Coronary artery (tissue), 2 donors: ENCODE measurements around the gene STH.

ENCODE experiments used
- DNase-seq: peaks from one replicate; pipeline ENCODE4 v3.0.0-alpha.2; 2017; ENCODE audit warnings: low spot score
- H3K27ac ChIP-seq, 2 donors: fragments of 200-600 bp; sonication (generic); one replicate each; pipeline ENCODE4 v1.5.1; 2016 to 2019
- H3K4me3 ChIP-seq: fragments of 200-600 bp; sonication (generic); 2 replicates; pipeline ENCODE4 v1.5.1; 2016; ENCODE audit warnings: mild to moderate bottlenecking, moderate library complexity
- CTCF ChIP-seq: fragments of 200-600 bp; sonication (generic); IDR thresholded peaks from one replicate; pipeline ENCODE4 v1.5.1; 2019; ENCODE audit warnings: antibody characterized with exemption

Gene STH

GRCh38 chr17:45983614-45984310 is 15.3 kb upstream of the STH start:
- DNase-seq = no peak
- Histone ChIP-seq H3K27ac (no peak overlapping the region), H3K4me3 (no peak overlapping the region)
- no peak for TF ChIP-seq CTCF

GRCh38 chr17:45984368-45984767 is 14.7 kb upstream of the STH start:
- no peak for TF ChIP-seq CTCF
- Histone ChIP-seq H3K27ac (no peak overlapping the region), H3K4me3 (no peak overlapping the region)
- no peak for DNase-seq

GRCh38 chr17:45985447-45985846 is 13.6 kb upstream of the STH start:
- no peak overlapping the region for H3K4me3 ChIP-seq
- no peak for DNase-seq
- no peak overlapping the region for H3K27ac ChIP-seq
- no peak for TF ChIP-seq CTCF

GRCh38 chr17:45986056-45986455 is 13.0 kb upstream of the STH start:
- DNase-seq = no peak
- no peak for TF ChIP-seq CTCF
- Histone ChIP-seq H3K4me3 (no peak overlapping the region), H3K27ac (no peak overlapping the region)

- no peak for DNase-seq
- Histone ChIP-seq H3K27ac (no peak overlapping the region), H3K4me3 (no peak overlapping the region)
- TF ChIP-seq CTCF = no peak
Measured at GRCh38 chr17:45987706-45988105, 11.3 kb upstream of the STH start.

GRCh38 chr17:45989759-45990158 is 9.3 kb upstream of the STH start:
- TF ChIP-seq CTCF = no peak
- DNase-seq = no peak
- Histone ChIP-seq H3K27ac (no peak overlapping the region), H3K4me3 (no peak overlapping the region)

- TF ChIP-seq CTCF = no peak
- Histone ChIP-seq H3K27ac (no peak overlapping the region), H3K4me3 (no peak overlapping the region)
- DNase-seq = no peak
Measured at GRCh38 chr17:45990886-45991285, 8.2 kb upstream of the STH start.
